ENCODE data around the gene CATSPERB. TPM values are rescaled to one million over a fixed set of nuclear protein-coding genes. Genes with fewer than 3 reads are reported as not detected.

Gene CATSPERB
- total RNA-seq, 4 donors from 2014 or later = 1.8 to 12.1 (median 3.4) TPM

- no peaks in the 10 kb centered on the region for H3K9me3 ChIP-seq
- DNase-seq = no peak
- no peak overlapping the region for H3K4me3 ChIP-seq (replicated peaks in 1 of 3)
- H3K4me1 ChIP-seq = no peaks in the 10 kb centered on the region
- WGBS, 2 donors = 79 to 85% methylated on average over 4 of the region's 4 CpGs
- no peak overlapping the region for H3K27ac ChIP-seq
- H3K27me3 ChIP-seq = no peaks in the 10 kb centered on the region
- TF ChIP-seq CTCF (IDR thresholded peaks at IDR 0.05) = no peak
- no peak for TF ChIP-seq POLR2A (IDR thresholded peaks at IDR 0.05)
- H3K36me3 ChIP-seq = no peaks in the 10 kb centered on the region
- intact Hi-C loops (cut with DNase I) = no loop called here
Measured at GRCh38 chr14:91728616-91729183, 3.2 kb downstream of the CATSPERB start.

GRCh38 chr14:91727121-91727520, 4.8 kb downstream of the CATSPERB start:
- Histone ChIP-seq H3K27ac (no peak overlapping the region), H3K4me3 (replicated peaks in 1 of 3) (no peak overlapping the region), H3K9me3 (no peaks in the 10 kb centered on the region), H3K36me3 (no peaks in the 10 kb centered on the region), H3K27me3 (no peaks in the 10 kb centered on the region), H3K4me1 (no peaks in the 10 kb centered on the region)
- no peak for DNase-seq
- TF ChIP-seq CTCF (IDR thresholded peaks at IDR 0.05) (no peak), POLR2A (IDR thresholded peaks at IDR 0.05) (no peak)
- 85 to 91% methylated on average over 2 of the region's 2 CpGs for WGBS, 2 donors
- intact Hi-C loops (cut with DNase I) = no loop called here

GRCh38 chr14:91723501-91723900, 8.4 kb downstream of the CATSPERB start:
- intact Hi-C loops (cut with DNase I) = no loop called here
- no peak overlapping the region for H3K4me3 ChIP-seq (replicated peaks in 1 of 3)
- no peak for DNase-seq
- H3K9me3 ChIP-seq = no peaks in the 10 kb centered on the region
- H3K36me3 ChIP-seq = no peaks in the 10 kb centered on the region
- H3K4me1 ChIP-seq = no peaks in the 10 kb centered on the region
- H3K27me3 ChIP-seq = no peaks in the 10 kb centered on the region
- no peak overlapping the region for H3K27ac ChIP-seq
- no peak for TF ChIP-seq POLR2A (IDR thresholded peaks at IDR 0.05)
- no peak for TF ChIP-seq CTCF (IDR thresholded peaks at IDR 0.05)
- WGBS, 2 donors = 90% methylated on average over 2 of the region's 2 CpGs

- intact Hi-C loops (cut with DNase I) = no loop called here
- no peak for TF ChIP-seq CTCF (IDR thresholded peaks at IDR 0.05)
- TF ChIP-seq POLR2A (IDR thresholded peaks at IDR 0.05) = no peak
- Histone ChIP-seq H3K36me3 (no peaks in the 10 kb centered on the region), H3K27ac (no peak overlapping the region), H3K9me3 (no peaks in the 10 kb centered on the region), H3K4me3 (replicated peaks in 1 of 3) (no peak overlapping the region), H3K4me1 (no peaks in the 10 kb centered on the region), H3K27me3 (no peaks in the 10 kb centered on the region)
- DNase-seq = no peak
Measured at GRCh38 chr14:91722386-91722785, 9.5 kb downstream of the CATSPERB start.

GRCh38 chr14:91719839-91720238, 12.0 kb downstream of the CATSPERB start:
- H3K27ac ChIP-seq = no peak overlapping the region
- no peaks in the 10 kb centered on the region for H3K36me3 ChIP-seq
- no peaks in the 10 kb centered on the region for H3K9me3 ChIP-seq
- no peak for TF ChIP-seq CTCF (IDR thresholded peaks at IDR 0.05)
- TF ChIP-seq POLR2A (IDR thresholded peaks at IDR 0.05) = no peak
- 44 to 49% methylated on average over 3 of the region's 3 CpGs for WGBS, 2 donors
- H3K4me1 ChIP-seq = no peaks in the 10 kb centered on the region
- no peak overlapping the region for H3K4me3 ChIP-seq (replicated peaks in 1 of 3)
- intact Hi-C loops (cut with DNase I) = no loop called here
- DNase-seq = no peak
- H3K27me3 ChIP-seq = no peaks in the 10 kb centered on the region

Measured in thyroid gland (tissue), 4 donors.